Stimulated activated CD4-positive, alpha-beta T cell treated with anti-CD3 and anti-CD28 coated beads, TNF-alpha, amount 100 ng/mL, for 48 hours (primary cell): ENCODE measurements around the gene AMN.

Experiments used
- DNase-seq, 3 donors: peaks; one replicate each; pipeline ENCODE4 v3.0.0-alpha.2; 2020; ENCODE audit warnings: low read depth in 3 of 3

Gene AMN

GRCh38 chr14:102898776-102899515, 23.5 kb upstream of the AMN start:
- DNase-seq = no peak

- no peak for DNase-seq
These were observed 23.0 kb upstream of the AMN start for GRCh38 chr14:102899516-102899900.

- DNase-seq = no peak
These were observed 21.6 kb upstream of the AMN start for GRCh38 chr14:102900631-102901571.

GRCh38 chr14:102901633-102902032, 20.8 kb upstream of the AMN start:
- no peak for DNase-seq

GRCh38 chr14:102902086-102902485, 20.4 kb upstream of the AMN start:
- DNase-seq = no peak

GRCh38 chr14:102902523-102903247, 19.8 kb upstream of the AMN start:
- no peak for DNase-seq

- no peak for DNase-seq
These were observed 19.1 kb upstream of the AMN start for GRCh38 chr14:102903248-102903888.

GRCh38 chr14:102903889-102904512, 18.5 kb upstream of the AMN start:
- no peak for DNase-seq

- no peak for DNase-seq
These were observed 17.1 kb upstream of the AMN start for GRCh38 chr14:102905116-102906108.

- no peak for DNase-seq
These were observed 15.7 kb upstream of the AMN start for GRCh38 chr14:102906616-102907302.

- DNase-seq = no peak
These were observed 15.1 kb upstream of the AMN start for GRCh38 chr14:102907303-102907844.

- DNase-seq = no peak
These were observed 14.3 kb upstream of the AMN start for GRCh38 chr14:102907980-102908730.

GRCh38 chr14:102908766-102909455, 13.6 kb upstream of the AMN start:
- no peak for DNase-seq

GRCh38 chr14:102909462-102909861, 13.0 kb upstream of the AMN start:
- DNase-seq = no peak

- no peak for DNase-seq
These were observed 12.6 kb upstream of the AMN start for GRCh38 chr14:102909911-102910310.

GRCh38 chr14:102910442-102910841, 12.0 kb upstream of the AMN start:
- DNase-seq = no peak

GRCh38 chr14:102911541-102911951, 10.9 kb upstream of the AMN start:
- DNase-seq = no peak
